GF-D8 (cell line): Measurements from ENCODE around the gene CKMT2.

Experiments
- DNase-seq: peaks from one replicate; lab custom pipeline; 2025; lab: John Stamatoyannopoulos, UW

The CKMT2 gene

DNA sequence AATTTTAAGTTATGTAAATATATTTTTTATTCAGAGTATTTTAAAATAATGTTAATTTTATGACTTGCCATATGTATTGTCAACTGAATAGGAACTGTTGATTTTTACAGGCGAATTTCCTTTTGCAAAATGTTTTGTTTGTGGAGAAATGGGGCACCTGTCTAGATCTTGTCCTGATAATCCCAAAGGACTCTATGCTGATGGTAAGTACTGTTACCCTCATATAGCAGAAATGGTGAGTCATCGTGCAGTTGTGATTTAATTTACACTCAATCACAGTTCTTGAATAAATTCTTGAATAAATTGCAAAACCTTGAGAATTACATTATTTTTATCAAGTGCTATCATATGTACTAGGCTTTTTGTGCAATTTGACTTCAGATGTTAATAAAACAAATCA, 75.7 kb downstream of the CKMT2 start:
- no peak for DNase-seq

DNA sequence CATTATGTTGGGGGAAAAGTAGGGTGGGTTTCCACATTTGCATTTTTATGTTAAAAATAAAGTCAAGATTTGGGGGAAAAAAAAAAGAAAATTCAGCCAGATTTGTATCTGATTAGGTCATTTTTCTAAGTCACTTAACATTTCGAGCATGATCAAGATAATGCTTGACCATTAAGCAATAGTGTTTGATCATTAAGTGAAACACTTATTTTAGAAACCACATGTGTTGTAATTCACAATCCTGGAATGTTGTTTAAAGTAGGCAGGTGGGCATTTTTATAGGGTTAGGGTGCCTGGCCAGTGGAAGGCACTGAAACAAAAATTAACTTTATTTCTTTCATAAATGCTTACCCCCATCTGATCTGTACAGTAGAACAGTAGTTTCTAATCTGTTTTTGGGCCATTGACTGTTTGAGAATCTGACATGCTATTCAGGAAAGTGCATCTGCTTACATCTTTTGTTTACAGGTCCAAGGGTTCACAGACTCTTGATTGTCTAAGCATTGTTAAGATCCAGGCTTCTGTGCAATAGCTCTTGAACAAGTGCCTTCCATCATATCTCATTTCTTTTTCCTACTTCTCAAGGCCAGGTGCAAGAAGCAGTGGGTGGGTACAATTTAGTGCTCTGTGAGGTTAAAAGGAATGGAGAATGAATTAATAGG, 77.4 kb downstream of the CKMT2 start:
- DNase-seq = no peak

DNA sequence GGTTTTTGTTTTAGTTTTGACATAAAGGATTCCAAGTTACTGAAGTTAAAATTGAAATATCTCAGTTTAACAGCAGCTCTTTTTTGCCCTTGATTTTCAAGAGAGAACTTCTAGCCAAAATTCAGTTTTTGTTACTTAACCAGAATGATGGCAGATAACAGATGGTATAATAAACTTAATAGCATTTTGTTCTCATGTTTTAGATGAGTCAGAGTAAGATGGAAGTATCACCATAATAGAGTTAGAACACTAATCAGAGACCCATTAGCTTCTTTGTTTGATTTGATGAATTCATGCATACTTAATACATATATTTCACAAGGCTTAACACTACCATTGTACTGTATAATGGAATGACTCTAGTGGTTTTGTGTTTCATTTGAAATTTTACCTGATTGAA, 80.2 kb downstream of the CKMT2 start:
- no peak for DNase-seq

DNA sequence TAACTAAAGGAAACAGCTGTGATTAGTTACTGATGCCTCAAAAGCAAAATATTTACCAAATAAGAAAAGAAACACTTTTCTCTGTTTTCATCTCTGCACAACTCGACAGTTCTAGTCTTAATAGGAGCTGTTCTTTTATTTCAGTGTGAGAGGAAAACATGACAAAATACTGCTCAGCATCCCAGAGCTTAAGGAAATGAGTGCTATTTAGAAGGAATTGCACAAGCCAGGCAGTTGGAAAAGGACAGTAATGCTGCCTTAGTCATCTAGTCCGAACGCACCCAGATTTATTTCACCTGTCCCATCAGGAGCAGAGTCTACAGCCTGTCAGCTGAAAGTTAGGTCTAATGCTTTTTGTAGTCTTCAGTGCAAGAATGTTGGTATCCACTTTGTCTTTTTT, 80.6 kb downstream of the CKMT2 start:
- no peak for DNase-seq

DNA sequence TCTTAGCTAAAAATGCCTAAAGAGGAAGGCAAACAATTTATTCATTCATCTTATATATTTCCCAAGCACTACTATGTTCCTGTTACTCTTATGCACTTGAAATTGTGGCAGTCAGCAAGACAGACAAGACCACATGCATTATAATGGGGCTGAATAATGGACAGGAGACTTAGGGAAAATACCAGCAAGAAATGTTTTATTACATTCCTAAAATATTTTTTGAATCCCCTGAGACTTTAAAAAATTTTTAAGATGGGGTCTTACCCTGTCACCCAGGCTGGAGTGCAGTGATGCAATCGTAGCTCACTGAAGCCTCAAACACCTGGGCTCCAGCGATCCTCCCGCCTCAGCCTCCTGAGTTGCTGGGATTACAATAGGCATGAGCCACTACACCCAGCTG, 81.5 kb downstream of the CKMT2 start:
- DNase-seq = no peak

DNA sequence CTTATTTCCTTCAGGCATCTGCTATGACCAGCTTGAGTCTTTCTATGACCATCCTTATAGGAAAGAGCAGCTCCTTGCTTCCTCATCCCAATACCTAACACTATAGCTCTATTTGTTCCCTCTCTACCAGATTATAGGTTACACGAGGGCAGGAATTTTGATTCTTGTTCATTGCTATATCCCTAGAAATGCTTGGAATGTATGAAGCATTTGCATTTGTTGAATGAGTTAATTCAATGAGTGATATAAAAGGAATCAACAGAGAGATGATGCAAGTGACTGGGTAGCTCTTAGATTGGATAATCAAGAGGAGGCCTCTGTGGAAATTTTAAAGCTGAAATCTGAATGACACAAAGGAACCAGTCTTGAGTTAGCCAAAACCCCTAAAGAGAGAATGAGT, 82.2 kb downstream of the CKMT2 start:
- no peak for DNase-seq

DNA sequence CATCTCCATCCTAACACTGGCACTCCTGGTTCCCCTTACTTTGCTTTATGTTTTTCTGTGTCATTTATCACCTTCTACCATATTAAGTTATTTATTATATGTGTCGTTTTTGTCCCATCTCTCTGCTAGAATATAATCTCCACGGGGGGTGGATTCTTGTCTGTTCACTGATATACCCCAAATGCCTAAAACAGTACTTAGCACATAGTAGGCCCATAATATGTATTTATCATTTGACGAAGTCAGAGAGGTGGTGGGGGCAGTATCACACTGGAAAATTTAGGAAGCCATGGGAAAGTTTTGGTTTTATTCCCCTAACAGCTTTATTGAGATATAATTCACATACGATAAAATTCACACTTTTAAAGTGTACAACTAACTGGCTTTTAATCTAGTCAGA, 82.7 kb downstream of the CKMT2 start:
- DNase-seq = no peak
